NCI-H1417 (cell line): ENCODE measurements around the gene ITPR1.

ENCODE experiments used
- DNase-seq, 3 experiments: peaks; one replicate each; lab custom pipeline; 2025; lab: John Stamatoyannopoulos, UW

ITPR1 gene

DNA sequence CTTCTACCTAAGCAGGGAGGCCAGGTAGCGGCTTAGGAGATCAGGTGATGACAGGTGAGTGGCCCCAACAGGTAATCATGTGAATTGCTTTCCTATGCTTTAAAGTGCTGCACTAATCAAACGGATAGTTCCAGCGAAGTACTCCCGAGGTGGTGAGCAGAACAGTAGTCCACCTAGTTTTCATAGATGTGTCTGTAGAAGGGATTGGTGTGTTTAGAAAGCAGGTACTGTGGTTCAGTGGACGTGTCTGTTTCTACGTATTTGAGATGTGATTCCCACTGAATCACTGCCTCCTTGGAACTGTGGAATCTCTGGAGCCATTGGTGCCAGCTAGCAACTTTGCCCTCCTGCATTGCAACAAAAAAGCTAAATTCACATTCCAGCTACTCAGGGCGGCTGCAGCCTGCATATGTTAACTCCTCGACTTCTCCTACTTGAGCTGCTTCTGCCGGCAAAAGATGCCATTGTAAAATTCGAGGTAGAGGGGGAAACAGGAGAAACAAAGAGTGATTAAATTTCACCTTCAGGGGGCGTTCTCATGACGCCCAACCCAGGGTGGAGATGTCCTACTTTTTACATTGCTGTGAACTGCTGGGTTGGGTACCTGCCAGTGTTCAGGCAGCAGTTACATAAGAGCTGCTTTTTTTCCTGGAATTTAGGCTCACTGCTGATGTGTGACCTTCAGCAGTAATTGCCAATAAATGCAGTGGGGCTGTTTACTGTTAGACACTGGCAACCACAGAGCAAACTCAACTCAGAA lies 227.3 kb downstream of the ITPR1 start:
- peak in 2 of 3 experiments; percentile 15 to 37 for DNase-seq

DNA sequence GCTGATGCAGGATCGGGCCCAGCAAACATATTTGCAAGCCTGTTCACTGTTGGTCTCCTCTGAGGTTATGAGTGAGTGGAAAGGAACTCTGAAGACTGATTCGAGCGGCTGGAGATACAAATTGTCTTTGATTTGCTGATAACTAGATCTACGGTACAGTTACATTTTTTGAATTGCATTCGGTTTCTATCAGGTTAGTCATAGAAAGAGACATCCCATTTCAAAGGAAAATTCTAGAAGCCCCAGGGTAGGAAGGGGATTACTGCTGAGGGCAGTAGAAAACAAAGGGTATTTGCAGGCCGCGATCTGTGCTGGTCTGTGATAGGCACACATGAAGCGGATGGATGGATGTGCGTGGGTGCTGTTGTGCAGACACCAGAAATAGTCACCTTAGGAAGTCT lies 228.4 kb downstream of the ITPR1 start:
- DNase-seq = no peak

DNA sequence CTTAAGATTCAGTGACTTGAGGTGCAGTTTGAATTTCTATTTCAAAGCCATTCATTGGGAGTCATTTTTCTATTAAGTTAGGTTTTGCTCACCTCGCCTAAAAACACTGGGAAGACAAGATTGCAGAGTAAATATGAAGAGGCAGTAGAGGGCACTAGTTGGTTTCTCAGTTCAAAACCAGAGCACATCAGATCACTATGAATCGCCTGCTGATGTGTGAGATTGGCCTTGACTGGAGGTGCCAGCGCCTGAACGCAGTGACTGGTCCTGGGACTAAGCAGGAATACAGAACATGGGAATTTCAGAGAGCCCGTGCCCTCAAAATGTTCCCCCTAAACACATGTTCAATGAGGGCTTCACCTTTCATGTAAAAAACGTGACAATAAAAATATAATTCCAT lies 229.0 kb downstream of the ITPR1 start:
- peak; percentile 12 to 69 (median 29) for DNase-seq

DNA sequence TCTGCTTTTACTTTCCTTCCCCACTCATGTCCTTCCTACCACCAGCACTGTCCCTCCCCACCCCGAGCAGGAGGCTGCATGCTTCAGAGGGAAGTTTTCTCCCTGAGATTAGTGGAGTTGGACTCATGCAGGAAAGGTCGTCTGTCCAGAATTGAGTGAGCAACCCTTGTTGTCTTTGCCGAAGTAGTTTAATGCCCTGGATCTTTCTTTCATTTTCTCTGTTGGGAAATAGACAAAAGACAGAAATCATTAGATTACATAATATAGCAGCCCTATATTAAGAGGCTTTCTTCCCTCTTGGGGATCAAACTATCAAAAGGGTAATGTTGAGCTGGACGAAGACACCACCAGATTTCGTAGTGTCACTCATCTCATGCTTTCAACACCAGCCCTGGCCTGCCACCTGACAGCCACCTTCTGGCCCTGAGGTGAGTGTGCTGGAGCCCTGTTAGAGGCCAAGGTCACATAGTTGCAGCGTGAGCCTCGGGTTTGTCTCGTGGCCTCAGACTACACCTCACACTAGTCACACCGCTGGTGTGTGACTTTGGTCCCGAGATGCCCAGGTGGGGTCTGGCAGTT lies 231.0 kb downstream of the ITPR1 start:
- DNase-seq = no peak

DNA sequence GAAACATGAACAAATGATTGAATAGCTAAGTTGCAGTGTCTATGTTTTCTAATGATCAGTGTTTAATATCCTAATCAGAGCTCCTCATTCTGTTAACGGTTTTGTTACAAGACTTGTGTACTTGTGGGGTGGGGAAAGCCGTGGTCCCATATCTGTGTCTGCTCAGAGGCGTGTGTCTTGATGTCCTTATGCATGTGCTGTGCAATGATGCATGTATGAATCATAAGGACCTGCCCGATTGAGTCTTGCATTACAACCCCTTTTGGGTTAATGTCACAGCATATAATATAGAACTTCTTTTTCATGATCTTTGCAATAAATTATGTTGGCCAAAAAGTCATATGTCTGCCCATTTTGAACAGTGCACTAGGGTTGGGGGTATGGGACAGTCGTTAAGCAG lies 233.4 kb downstream of the ITPR1 start:
- no peak for DNase-seq

DNA sequence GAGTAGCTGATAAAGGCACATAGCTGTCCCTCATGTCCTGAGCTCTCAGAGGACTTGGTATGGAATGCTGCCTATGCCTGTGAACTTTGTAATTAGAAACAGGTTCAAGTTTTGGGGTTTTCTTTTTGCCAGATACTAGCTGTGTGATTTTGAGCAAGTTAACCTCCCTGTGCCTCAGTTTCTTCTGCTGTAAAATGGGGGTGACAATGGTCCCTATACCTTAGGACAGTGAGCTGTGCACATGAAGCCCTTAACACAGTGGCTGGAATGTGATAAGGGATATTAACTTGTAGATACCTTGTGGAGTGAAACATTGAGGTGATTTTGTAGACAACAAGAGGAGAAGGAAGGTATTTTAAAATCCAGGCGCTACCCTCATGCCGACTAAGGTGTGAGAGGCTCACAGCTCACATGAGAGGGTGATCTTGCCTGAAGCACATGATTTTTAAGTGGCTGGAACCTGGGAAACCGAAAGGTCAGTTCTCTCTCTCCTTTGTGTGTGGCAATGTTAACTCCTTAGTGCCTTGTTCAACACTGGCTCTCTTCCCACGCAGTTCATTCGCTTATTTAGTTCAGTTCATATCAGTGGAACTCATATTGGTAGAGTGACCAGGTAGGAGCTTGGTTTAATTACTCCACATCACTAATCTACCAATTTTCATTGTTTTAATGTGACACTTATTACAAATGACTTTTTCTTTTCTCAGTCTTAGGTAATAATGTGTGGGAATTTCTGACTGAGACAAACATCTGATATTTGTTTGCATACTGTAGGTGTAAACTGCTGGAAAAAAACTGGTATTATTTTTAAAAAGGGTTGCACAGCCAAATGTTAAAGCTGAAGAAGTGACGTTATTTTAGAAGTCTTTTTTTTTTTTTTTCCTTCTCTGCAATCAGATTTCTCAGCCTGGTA lies 236.2 kb downstream of the ITPR1 start:
- peak in 1 of 3 experiments; percentile 12 for DNase-seq

DNA sequence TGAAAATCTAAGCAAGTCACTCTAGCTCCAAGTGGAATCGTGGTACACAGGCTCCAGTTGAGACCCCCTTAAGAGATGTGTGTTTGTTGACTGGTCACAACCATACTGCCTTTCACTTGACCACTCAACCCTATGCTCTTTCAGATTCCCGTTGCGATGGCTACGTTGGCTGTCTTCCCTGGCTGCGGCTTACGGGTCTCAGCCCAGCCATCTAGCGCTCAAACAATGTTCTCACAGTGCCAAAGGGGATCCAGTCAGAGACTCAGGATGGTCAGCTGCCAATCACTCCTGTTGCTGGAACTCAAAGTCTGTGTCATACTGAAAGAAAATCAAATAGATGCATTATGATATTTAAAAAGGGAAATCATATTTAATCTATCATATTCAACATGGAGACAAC lies 237.6 kb downstream of the ITPR1 start:
- DNase-seq = no peak

DNA sequence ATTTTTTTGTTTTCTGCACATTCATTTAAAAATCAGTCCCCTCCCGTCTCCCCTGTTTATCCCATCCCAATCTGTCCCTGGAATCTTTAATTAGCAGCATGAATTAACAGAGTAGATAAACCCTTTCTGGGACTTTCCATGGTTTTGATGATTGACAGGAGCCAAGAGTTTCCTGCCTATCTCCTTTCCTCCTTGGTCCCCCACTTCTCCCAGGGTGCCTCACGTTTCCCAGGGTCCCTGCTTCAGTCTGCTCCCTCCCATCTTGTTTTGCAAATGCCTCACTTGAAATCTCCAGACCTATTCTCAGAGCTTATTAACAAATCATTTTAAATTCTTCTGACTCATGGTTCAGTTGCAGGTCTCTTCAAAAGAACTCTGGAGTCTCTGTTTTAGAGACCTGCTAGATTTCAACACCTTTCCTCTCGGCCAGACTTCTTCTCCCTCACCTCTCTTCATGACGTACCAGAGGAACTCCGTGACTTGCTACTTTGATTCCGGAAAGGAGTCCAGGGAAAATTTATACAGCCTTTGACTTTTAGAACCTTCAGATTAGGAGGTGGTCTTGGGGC lies 238.5 kb downstream of the ITPR1 start:
- DNase-seq = no peak

DNA sequence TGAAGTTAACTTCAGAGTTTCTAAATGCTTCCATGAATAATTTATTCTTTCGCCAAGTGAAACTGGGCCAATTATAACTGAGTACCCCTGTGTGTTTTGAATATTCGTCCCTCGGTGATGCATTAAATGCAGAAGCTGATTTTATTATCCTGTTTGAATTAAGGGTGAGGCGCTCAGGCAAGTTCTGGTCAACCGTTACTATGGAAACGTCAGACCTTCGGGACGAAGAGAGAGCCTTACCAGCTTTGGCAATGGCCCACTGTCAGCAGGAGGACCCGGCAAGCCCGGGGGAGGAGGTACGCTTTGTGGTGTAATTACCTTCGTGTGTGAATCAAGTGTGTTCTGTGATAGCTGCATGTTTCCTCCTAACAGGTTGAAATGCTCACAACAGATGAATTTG lies 239.8 kb downstream of the ITPR1 start:
- DNase-seq = peak in 2 of 3 experiments; percentile 30 to 79

DNA sequence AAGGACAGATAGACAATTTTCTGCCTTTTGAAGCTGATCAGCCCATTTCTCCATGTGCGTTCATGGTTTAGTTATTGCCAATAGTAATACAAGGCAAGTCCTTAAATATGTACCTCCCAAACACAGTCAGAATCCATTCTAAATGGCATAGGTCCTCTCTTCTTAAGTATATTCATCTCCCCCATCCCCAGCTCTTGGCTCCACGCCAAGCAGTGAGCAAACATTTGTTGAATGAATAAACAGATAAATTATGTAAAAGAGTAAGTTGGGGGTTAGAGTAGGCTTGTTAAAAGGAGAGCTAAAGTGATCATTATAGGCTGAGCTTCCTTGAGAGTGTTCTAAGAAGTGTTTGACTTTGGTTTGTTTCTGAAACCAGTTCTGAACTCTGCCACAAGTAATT lies 241.3 kb downstream of the ITPR1 start:
- peak; percentile 56 to 89 (median 72) for DNase-seq

DNA sequence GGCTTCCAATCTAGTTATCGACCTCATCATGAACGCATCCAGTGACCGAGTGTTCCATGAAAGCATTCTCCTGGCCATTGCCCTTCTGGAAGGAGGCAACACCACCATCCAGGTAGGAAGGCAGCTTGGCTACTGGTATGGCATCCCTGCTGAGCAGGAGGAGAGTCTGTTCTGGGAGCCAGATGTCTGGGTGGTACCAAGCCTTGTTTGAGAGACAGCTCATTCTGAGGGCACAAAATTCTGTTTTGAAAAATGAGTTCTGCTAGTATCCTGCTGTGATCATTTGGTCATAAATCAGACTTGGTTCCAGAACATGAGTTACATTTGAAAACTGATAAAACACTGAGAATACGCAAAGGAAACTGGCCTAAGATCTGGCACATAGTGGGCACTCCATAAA lies 242.1 kb downstream of the ITPR1 start:
- DNase-seq = peak in 2 of 3 experiments; percentile 35 to 66

DNA sequence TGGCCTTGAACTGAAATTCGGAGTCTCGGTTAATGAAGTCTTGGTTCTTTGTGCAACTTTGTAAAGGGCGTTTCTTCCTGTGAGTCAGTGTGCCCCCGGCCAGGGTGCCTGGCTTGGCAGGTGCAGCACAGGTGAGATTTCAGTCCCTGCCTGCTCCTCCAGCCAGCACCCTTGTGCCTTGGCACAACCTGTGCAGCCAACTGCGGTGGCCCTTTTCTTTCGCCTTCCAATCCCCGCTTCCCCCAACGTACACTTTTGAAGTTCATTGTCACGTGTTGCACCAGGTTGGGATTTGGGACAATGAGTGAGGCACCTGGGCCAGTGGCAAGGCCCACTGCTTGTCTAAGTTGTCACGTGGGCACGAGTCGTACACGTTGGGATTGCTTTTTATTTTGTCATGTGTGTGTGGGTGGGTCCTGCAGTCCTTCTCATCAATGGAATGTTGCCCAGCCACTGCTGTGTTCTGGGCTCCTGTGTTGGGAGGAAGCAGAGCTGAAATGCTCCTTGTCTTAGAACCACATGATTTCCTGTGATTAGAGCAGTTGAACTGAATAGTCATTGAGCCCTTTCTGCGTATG lies 243.2 kb downstream of the ITPR1 start:
- DNase-seq = no peak

DNA sequence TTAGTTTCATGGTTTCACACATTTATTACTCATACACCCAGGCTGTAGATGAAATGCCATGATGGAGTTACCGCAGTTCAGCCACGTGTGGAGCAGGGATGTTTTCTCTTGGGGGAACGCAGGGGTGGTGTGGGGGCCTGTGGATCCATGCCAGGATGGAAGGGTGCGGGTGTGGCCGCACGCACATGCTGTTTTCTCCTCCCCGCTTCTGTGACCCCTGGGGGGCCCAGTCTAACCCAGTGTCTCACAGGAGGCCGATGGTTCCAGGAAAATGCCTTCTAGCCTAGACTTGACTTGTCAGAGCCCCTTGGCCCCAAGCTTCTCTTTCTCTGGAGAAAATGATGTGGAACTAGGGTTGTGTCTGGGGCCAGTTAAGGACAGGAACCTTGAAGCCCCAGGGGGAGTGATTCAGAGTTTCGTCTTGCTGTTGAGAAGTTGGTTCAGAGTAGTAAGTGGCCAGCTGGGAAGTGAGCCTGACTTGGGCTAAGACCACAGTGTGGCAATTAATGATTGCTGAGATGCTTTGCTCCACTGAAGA lies 245.7 kb downstream of the ITPR1 start:
- no peak for DNase-seq

DNA sequence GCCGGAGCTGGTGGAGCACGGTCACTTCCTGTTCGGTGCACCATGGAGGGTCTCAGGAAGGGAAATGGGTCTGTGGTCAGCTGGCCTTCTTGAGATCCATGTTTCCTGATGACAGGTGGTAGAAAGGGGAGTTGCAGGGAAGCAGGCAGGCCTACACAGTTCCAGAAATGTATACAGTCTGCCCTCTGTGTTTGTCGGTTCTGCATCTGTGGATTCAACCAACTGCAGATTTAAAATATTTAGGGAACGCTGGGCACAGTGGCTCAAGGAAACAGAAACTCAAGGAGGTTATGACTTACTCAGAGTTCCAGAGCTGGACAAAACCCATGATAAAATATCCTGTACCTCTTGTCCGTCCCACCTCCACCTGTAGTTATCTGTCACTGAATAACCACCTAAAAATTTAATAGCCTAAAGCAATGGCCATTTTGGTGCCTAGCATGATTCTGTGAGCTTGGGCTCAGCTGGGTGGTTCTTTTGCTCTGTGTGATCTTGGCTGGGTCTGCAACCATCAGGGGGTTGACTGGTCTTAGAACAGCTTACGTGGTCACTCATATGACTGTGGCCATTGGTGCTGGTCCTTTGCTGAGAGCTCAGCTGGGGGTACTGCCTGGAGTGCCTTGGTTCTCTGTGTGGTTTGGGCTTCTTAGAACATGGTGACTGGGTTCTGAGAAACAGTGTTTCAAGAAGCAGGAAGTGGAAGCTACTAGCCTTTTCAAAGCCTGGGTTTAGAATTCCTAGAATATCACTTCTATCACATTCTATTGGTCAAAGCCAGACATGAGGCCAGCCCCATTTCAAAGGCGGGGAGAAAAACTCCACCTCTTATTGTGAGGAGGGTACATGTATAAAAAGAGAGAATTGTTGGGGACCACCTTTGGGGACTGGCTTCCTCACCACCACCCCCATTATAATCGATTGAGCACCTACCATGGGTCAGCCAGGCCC lies 246.4 kb downstream of the ITPR1 start:
- no peak for DNase-seq

DNA sequence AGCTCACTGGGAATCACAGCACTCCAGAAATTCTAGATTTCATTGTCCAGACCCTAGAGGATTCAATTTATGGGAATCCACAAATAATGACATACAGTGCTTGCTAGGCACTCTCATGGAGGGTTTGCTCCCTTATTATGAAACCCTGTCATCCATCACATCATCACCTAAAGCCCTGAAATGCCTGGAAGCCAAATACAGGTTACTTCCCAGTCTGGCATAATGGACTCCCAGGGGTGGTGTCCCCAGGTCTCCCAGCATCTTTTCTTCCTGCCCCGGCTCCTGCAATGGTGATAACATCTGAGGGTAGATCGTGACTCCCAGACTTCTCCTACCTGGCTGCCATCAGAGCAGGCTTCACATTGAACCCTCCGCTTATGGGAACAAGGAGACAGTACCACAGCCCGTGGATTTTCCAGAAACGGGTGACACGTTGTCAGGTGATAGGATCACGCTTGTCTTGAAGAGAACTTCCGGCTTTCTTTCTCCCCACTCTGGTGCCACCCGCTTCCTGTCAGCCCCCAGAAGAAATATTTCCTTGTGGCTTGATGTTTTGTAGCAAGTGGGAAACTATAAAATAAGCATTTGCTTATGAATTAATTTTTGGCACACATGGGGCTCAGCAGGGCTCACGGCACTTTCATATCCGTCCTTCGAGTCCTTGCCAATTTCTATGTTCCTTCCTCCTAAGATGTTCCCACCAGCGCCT lies 247.4 kb downstream of the ITPR1 start:
- no peak for DNase-seq

DNA sequence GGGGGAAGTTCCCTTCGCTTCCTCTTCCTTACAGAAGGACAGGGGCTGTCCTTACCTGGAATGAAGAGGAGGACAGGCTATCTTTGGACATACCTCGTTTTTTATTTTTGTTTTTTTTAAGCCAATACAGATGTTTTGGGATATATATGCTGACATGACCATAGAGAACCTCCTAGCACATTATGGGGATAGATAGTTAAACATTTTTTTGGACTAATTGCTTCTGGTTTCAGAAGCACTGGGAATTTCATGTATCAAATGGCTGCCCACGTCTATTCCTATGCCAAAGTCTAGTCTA lies 247.9 kb downstream of the ITPR1 start:
- no peak for DNase-seq

DNA sequence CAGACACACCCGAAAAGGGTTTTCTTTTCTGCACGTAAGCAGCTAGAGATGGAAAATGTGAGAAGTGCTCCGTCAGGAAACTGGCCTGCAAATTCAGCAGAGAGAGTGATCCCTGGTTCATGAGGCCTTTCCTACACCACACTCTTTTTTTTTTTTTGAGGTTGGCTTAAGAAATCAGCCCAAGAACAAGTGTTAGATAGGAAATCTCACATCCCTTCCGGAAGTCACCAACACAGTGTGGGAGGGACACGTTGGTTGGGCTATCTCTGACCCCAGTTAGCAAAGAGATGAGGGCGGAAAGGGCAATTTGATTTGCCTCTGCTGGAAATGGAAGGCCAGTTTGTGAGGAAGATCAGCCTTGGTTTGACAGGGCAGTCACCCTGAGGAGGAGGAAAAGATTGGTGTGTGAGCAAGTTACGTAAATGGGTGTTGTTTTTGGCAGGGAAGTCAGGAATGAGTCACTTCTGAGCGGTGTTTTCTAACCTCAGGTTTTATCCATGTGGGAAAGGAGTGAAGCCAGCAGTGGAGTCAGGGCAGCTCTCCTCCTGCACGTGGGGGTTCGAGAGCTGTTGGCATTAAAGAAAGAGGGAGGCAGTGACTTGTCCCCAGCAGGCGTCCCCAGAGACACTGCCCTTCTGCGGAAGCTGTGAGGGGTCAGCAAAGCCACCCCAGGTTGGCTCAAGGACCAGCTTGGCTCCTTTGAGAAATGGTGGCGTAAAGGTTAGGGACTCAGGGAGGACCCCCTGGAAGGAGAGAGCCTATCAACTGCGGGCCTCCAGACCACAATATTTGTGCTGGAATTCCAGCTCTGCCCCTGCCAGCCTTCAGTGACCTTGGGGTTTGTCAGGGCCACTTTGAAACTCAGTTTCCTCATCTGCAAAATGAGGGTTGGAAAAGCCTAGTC lies 248.5 kb downstream of the ITPR1 start:
- no peak for DNase-seq

DNA sequence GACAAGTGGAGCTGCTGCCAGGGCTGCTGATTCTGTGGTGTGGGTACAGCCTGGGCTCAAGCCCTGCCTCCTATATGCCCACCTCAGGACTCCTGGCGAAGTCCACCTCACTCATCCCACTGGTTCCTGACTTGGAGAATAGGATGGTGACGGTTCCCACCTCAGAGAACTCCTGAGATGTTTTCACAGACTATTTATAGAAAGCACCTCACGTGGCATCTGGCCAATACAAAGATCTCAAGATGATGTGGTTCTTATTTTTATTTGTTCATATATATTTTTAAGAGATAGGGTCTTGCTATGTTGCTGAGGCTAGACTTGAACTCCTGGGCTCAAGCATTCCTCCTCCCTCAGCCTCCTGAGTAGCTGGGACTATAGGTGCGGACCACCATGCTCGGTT lies 249.2 kb downstream of the ITPR1 start:
- DNase-seq = no peak

DNA sequence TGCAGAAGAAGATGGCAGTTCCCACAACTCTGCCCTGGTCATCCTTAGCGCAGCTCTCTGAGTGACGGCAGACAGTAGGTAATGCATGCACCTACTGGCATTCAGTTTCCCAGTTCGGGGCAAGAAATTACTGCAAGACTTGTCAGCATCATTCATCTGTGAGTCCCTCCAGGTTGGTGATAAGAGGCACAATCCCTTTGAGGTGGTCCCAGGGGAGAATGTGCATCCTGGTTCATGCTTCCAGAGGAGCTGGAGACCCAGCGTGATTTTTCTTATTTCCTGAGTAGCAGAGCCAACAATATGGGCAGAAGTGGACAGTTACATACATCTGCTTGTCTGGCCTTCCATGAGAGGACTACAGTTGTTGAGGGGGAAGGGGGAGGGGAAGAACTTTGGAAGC lies 250.2 kb downstream of the ITPR1 start:
- DNase-seq = no peak
